ENCODE results near the gene GZMB. TPM values are rescaled to one million over a fixed set of nuclear protein-coding genes. Genes with fewer than 3 reads are reported as not detected.
"Not testable (repeated sequence)": the region's sequence is repeated elsewhere in the genome, so short reads cannot be mapped to it uniquely, and the experiment has no call there.

Gene GZMB
- total and polyA plus RNA-seq, 5 donors from 2014 or later: 0.29 to 3.0 (median 1.0) TPM; not detected in 2

- H3K4me3 ChIP-seq (ENCODE audit: low read depth, low read length): no peak overlapping the region
- H3K27ac Mint-ChIP-seq: no peak overlapping the region
- no peaks in the 10 kb centered on the region for H3K36me3 ChIP-seq (ENCODE audit: control insufficient read depth, insufficient read depth, low read length)
- no peaks in the 10 kb centered on the region for H3K9me3 ChIP-seq (ENCODE audit: control insufficient read depth in 2 of 2, low read length in 2 of 2)
- no peaks in the 10 kb centered on the region for H3K9me3 Mint-ChIP-seq
- H3K36me3 Mint-ChIP-seq: no peaks in the 10 kb centered on the region
- H3K27me3 Mint-ChIP-seq: peaks cover 10% of the 10 kb centered on the region
- no peaks in the 10 kb centered on the region for H3K27me3 ChIP-seq (ENCODE audit: control insufficient read depth, insufficient read depth, low read length)
- DNase-seq (peak in 1 of 3 donors; percentile 29), ATAC-seq (ENCODE audit: low read depth in 2 of 2) (no peak)
- no peak overlapping the region for H3K27ac ChIP-seq (ENCODE audit: insufficient read depth, low read length, poor library complexity, severe bottlenecking)
- H3K4me1 ChIP-seq (ENCODE audit: control insufficient read depth, insufficient read depth, low read length, poor library complexity, severe bottlenecking): peaks cover 8% of the 10 kb centered on the region
- H3K4me1 Mint-ChIP-seq: peaks cover 14 to 26% (median 21%) of the 10 kb centered on the region in 4 donors
- no peak overlapping the region for H3K4me3 Mint-ChIP-seq
These were observed 26.1 kb upstream of the GZMB start for GRCh38 chr14:24659916-24660570.

DNA sequence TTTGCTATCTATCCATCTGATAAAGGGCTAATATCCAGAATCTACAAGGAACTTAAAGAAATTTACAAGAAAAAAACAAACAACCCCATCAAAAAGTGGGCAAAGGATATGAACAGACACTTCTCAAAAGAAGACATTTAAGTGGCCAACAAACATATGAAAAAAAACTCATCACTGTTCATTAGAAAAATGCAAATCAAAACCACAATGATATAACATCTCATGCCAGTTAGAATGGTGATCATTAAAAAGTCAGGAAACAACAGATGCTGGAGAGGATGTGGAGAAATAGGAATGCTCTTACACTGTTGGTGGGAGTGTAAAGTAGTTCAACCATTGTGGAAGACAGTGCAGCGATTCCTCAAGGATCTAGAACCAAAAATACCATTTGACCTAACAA, 14.4 kb upstream of the GZMB start:
- not testable (repeated sequence) for H3K4me3 ChIP-seq (ENCODE audit: low read depth, low read length); H3K27ac ChIP-seq (ENCODE audit: insufficient read depth, low read length, poor library complexity, severe bottlenecking); H3K9me3 ChIP-seq (ENCODE audit: control insufficient read depth in 2 of 2, low read length in 2 of 2); H3K36me3 ChIP-seq (ENCODE audit: control insufficient read depth, insufficient read depth, low read length); H3K36me3 Mint-ChIP-seq; H3K4me1 ChIP-seq (ENCODE audit: control insufficient read depth, insufficient read depth, low read length, poor library complexity, severe bottlenecking); H3K27ac Mint-ChIP-seq; H3K27me3 ChIP-seq (ENCODE audit: control insufficient read depth, insufficient read depth, low read length); H3K4me1 Mint-ChIP-seq; H3K4me3 Mint-ChIP-seq; ATAC-seq (ENCODE audit: low read depth in 2 of 2); DNase-seq
- H3K27me3 Mint-ChIP-seq: peaks cover 66% of the 10 kb centered on the region
- H3K9me3 Mint-ChIP-seq: peaks cover 5 to 15% (median 11%) of the 10 kb centered on the region in 7 donors

- Mint-ChIP-seq H3K36me3 (no peaks in the 10 kb centered on the region), H3K27me3 (no peaks in the 10 kb centered on the region), H3K9me3 (peaks cover 0 to 3% (median 0%) of the 10 kb centered on the region in 7 donors), H3K4me1 (peaks cover 0 to 4% (median under 1%) of the 10 kb centered on the region in 4 donors), H3K27ac (no peak overlapping the region), H3K4me3 (no peak overlapping the region)
- Histone ChIP-seq H3K9me3 (ENCODE audit: control insufficient read depth in 2 of 2, low read length in 2 of 2) (no peaks in the 10 kb centered on the region), H3K4me1 (ENCODE audit: control insufficient read depth, insufficient read depth, low read length, poor library complexity, severe bottlenecking) (no peaks in the 10 kb centered on the region), H3K27ac (ENCODE audit: insufficient read depth, low read length, poor library complexity, severe bottlenecking) (no peak overlapping the region), H3K27me3 (ENCODE audit: control insufficient read depth, insufficient read depth, low read length) (peaks cover under 1% of the 10 kb centered on the region), H3K36me3 (ENCODE audit: control insufficient read depth, insufficient read depth, low read length) (no peaks in the 10 kb centered on the region), H3K4me3 (ENCODE audit: low read depth, low read length) (no peak overlapping the region)
- DNase-seq: no peak
- ATAC-seq (ENCODE audit: low read depth in 2 of 2): no peak
These were observed 5.9 kb upstream of the GZMB start for GRCh38 chr14:24639905-24640304.

GRCh38 chr14:24639270-24639669, 5.3 kb upstream of the GZMB start:
- Histone ChIP-seq H3K27me3 (ENCODE audit: control insufficient read depth, insufficient read depth, low read length) (no peaks in the 10 kb centered on the region), H3K9me3 (ENCODE audit: control insufficient read depth in 2 of 2, low read length in 2 of 2) (no peaks in the 10 kb centered on the region), H3K27ac (ENCODE audit: insufficient read depth, low read length, poor library complexity, severe bottlenecking) (no peak overlapping the region), H3K36me3 (ENCODE audit: control insufficient read depth, insufficient read depth, low read length) (no peaks in the 10 kb centered on the region), H3K4me1 (ENCODE audit: control insufficient read depth, insufficient read depth, low read length, poor library complexity, severe bottlenecking) (no peaks in the 10 kb centered on the region), H3K4me3 (ENCODE audit: low read depth, low read length) (no peak overlapping the region)
- H3K27ac Mint-ChIP-seq: no peak overlapping the region
- no peaks in the 10 kb centered on the region for H3K36me3 Mint-ChIP-seq
- H3K27me3 Mint-ChIP-seq: no peaks in the 10 kb centered on the region
- DNase-seq (no peak), ATAC-seq (ENCODE audit: low read depth in 2 of 2) (no peak)
- H3K9me3 Mint-ChIP-seq: peaks cover 0 to 3% (median 0%) of the 10 kb centered on the region in 7 donors
- no peak overlapping the region for H3K4me3 Mint-ChIP-seq
- peaks cover 0 to 4% (median under 1%) of the 10 kb centered on the region in 4 donors for H3K4me1 Mint-ChIP-seq

- ATAC-seq (ENCODE audit: low read depth in 2 of 2) (no peak), DNase-seq (no peak)
- Mint-ChIP-seq H3K36me3 (no peaks in the 10 kb centered on the region), H3K4me3 (no peak overlapping the region), H3K9me3 (no peaks in the 10 kb centered on the region), H3K27ac (no peak overlapping the region), H3K4me1 (peaks cover 0 to 2% (median 0%) of the 10 kb centered on the region in 4 donors), H3K27me3 (peaks cover 17% of the 10 kb centered on the region)
- H3K4me1 ChIP-seq (ENCODE audit: control insufficient read depth, insufficient read depth, low read length, poor library complexity, severe bottlenecking): no peaks in the 10 kb centered on the region
- no peaks in the 10 kb centered on the region for H3K36me3 ChIP-seq (ENCODE audit: control insufficient read depth, insufficient read depth, low read length)
- H3K27me3 ChIP-seq (ENCODE audit: control insufficient read depth, insufficient read depth, low read length): no peaks in the 10 kb centered on the region
- H3K27ac ChIP-seq (ENCODE audit: insufficient read depth, low read length, poor library complexity, severe bottlenecking): no peak overlapping the region
- H3K9me3 ChIP-seq (ENCODE audit: control insufficient read depth in 2 of 2, low read length in 2 of 2): no peaks in the 10 kb centered on the region
- no peak overlapping the region for H3K4me3 ChIP-seq (ENCODE audit: low read depth, low read length)
These were observed 637 bp downstream of the GZMB start for GRCh38 chr14:24633353-24633752.

DNA sequence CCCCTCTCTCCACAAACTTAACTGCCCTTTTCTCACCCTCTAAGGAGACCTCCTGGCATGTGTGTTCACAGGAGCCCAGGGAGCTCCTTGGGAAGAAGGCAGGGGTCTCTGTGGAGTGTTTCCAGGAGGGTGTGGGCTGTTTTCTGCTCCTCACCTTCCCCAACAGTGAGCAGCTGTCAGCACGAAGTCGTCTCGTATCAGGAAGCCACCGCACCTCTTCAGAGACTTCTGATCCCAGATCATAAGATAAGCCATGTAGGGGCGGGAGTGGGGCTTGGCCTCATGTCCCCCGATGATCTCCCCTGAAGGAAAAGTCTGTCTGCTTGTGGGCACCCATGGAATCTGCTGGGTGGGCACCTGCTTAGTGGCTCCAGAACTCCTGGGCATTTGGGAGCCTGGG, 1.2 kb downstream of the GZMB start:
- ATAC-seq (ENCODE audit: low read depth in 2 of 2): no peak
- no peaks in the 10 kb centered on the region for H3K36me3 ChIP-seq (ENCODE audit: control insufficient read depth, insufficient read depth, low read length)
- Mint-ChIP-seq H3K4me1 (peaks cover 0 to 2% (median 0%) of the 10 kb centered on the region in 4 donors), H3K27me3 (peaks cover 17% of the 10 kb centered on the region), H3K27ac (no peak overlapping the region), H3K9me3 (no peaks in the 10 kb centered on the region), H3K4me3 (no peak overlapping the region), H3K36me3 (no peaks in the 10 kb centered on the region)
- H3K27me3 ChIP-seq (ENCODE audit: control insufficient read depth, insufficient read depth, low read length): peaks cover under 1% of the 10 kb centered on the region
- no peaks in the 10 kb centered on the region for H3K9me3 ChIP-seq (ENCODE audit: control insufficient read depth in 2 of 2, low read length in 2 of 2)
- no peaks in the 10 kb centered on the region for H3K4me1 ChIP-seq (ENCODE audit: control insufficient read depth, insufficient read depth, low read length, poor library complexity, severe bottlenecking)
- no peak overlapping the region for H3K27ac ChIP-seq (ENCODE audit: insufficient read depth, low read length, poor library complexity, severe bottlenecking)
- H3K4me3 ChIP-seq (ENCODE audit: low read depth, low read length): no peak overlapping the region
- no peak for DNase-seq

GRCh38 chr14:24632336-24632735, 1.7 kb downstream of the GZMB start:
- H3K4me1 ChIP-seq (ENCODE audit: control insufficient read depth, insufficient read depth, low read length, poor library complexity, severe bottlenecking): no peaks in the 10 kb centered on the region
- H3K27ac ChIP-seq (ENCODE audit: insufficient read depth, low read length, poor library complexity, severe bottlenecking): no peak overlapping the region
- H3K4me3 ChIP-seq (ENCODE audit: low read depth, low read length): no peak overlapping the region
- H3K36me3 ChIP-seq (ENCODE audit: control insufficient read depth, insufficient read depth, low read length): no peaks in the 10 kb centered on the region
- Mint-ChIP-seq H3K4me1 (peaks cover 0 to 2% (median 0%) of the 10 kb centered on the region in 4 donors), H3K9me3 (no peaks in the 10 kb centered on the region), H3K27me3 (peaks cover 17% of the 10 kb centered on the region), H3K4me3 (no peak overlapping the region), H3K27ac (peak overlapping the region in 1 of 3 donors; percentile 53), H3K36me3 (no peaks in the 10 kb centered on the region)
- peaks cover 4% of the 10 kb centered on the region for H3K27me3 ChIP-seq (ENCODE audit: control insufficient read depth, insufficient read depth, low read length)
- no peak for DNase-seq
- H3K9me3 ChIP-seq (ENCODE audit: control insufficient read depth in 2 of 2, low read length in 2 of 2): no peaks in the 10 kb centered on the region
- no peak for ATAC-seq (ENCODE audit: low read depth in 2 of 2)

DNA sequence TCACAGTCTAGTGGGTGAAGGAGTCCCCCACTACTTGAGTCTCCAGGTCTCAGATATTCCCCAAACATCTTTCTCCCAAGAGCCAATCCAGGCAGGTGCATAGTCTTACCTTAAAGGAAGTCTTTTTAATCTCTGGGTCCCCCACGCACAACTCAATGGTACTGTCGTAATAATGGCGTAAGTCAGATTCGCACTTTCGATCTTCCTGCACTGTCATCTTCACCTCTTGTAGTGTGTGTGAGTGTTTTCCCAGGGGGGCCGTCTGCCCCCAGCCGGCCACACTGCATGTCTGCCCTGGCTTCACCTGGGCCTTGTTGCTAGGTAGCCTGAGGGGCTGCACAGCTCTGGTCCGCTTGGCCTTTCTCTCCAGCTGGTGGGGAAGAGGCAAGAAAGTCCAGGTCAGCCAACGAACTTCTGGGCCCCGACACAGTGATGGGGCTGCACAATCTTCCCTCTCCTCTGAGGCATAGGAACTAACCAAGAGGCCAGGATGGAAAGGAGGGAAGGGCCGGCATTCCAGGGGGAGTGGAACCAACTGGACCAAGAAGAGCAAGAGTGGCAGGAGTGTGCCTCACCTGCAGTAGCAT, 2.1 kb downstream of the GZMB start:
- no peaks in the 10 kb centered on the region for H3K9me3 ChIP-seq (ENCODE audit: control insufficient read depth in 2 of 2, low read length in 2 of 2)
- H3K4me1 ChIP-seq (ENCODE audit: control insufficient read depth, insufficient read depth, low read length, poor library complexity, severe bottlenecking): no peaks in the 10 kb centered on the region
- DNase-seq: no peak
- Mint-ChIP-seq H3K9me3 (no peaks in the 10 kb centered on the region), H3K36me3 (no peaks in the 10 kb centered on the region), H3K27me3 (peaks cover 17% of the 10 kb centered on the region), H3K4me3 (no peak overlapping the region), H3K4me1 (peaks cover 0 to 2% (median 0%) of the 10 kb centered on the region in 4 donors), H3K27ac (no peak overlapping the region)
- peaks cover 4% of the 10 kb centered on the region for H3K27me3 ChIP-seq (ENCODE audit: control insufficient read depth, insufficient read depth, low read length)
- H3K27ac ChIP-seq (ENCODE audit: insufficient read depth, low read length, poor library complexity, severe bottlenecking): no peak overlapping the region
- H3K36me3 ChIP-seq (ENCODE audit: control insufficient read depth, insufficient read depth, low read length): no peaks in the 10 kb centered on the region
- H3K4me3 ChIP-seq (ENCODE audit: low read depth, low read length): no peak overlapping the region
- no peak for ATAC-seq (ENCODE audit: low read depth in 2 of 2)
